K562 (cell line): ENCODE measurements around the gene CHRDL2. TPM values are rescaled to one million over a fixed set of nuclear protein-coding genes. Genes with fewer than 3 reads are reported as not detected.

Experiments used
- ATAC-seq: fragments of 200-7000 bp; cut with Tn5 transposase; 3 replicates; pipeline ENCODE4 v1.9.1; 2020; ENCODE audit warnings: moderate library complexity
- BruUV-seq: library from RNA; stranded (reverse); fragments of 400-500 nt; replicated peaks from 2 replicates; lab custom pipeline; 2021; lab: Mats Ljungman, UMichigan
- CTCF ChIA-PET: fragments of 300-600 bp; formaldehyde crosslinking; extraction: SDS; loops from one replicate; lab custom pipeline; 2021; ENCODE audit warnings: low intra/inter-chr PET ratio; lab: Yijun Ruan, JAX
- POLR2A ChIA-PET: fragments of 300-600, 350-650 bp; sonication (Branson Sonifier 250); formaldehyde crosslinking; extraction: SDS; loops from one replicate; lab custom pipeline; 2021; ENCODE audit warnings: antibody characterized with exemption, inconsistent platforms; lab: Yijun Ruan, JAX
- DNase-seq, 4 experiments: peaks; one replicate each; pipeline versions ENCODE4 v3.0.0 to v3.0.0-alpha.2; 2011 to 2018; ENCODE audit warnings: low spot score in 3 of 4, mixed read lengths in 3 of 4; ENCODE audit errors: extremely low read depth in 1 of 4
- FAIRE-seq: peaks from 2 replicates; lab custom pipeline; 2011; peaks lifted over from hg19 to GRCh38; lab: Jason Lieb, UNC
- H2AFZ ChIP-seq: 2 replicates; pipeline ENCODE4 v1.6.0; 2011; ENCODE audit warnings: low read depth, low read length, control low read depth, inconsistent platforms
- H3K27ac ChIP-seq: fragments of 200-600 bp; 3 replicates; pipeline ENCODE4 v1.8.0; 2011; ENCODE audit warnings: low read depth, mild to moderate bottlenecking, control low read depth, inconsistent platforms, low read length, moderate library complexity, mixed read lengths; ENCODE audit errors: extremely low read depth
- H3K27me3 ChIP-seq, 2 experiments: fragments of 300-600 bp in 1 of 2; 2 replicates in 1 of 2; 3 replicates in 1 of 2; pipeline versions ENCODE4 v1.6.0 to v1.8.0; 2011; ENCODE audit warnings: inconsistent platforms in 2 of 2, low read length in 2 of 2, mild to moderate bottlenecking in 1 of 2, mixed read lengths in 1 of 2, moderate library complexity in 1 of 2; ENCODE audit not compliant: control insufficient read depth in 2 of 2, insufficient read depth in 2 of 2
- H3K36me3 ChIP-seq: fragments of 300-600 bp; 3 replicates; pipeline ENCODE4 v1.8.0; 2011; ENCODE audit warnings: mild to moderate bottlenecking, low read length, inconsistent platforms; ENCODE audit not compliant: control insufficient read depth, insufficient read depth
- H3K4me1 ChIP-seq, 2 experiments: fragments of 200-600 bp in 1 of 2; replicated peaks in 1 of 2; 2 replicates in 1 of 2; 3 replicates in 1 of 2; pipeline versions ENCODE4 v1.5.1 to v1.8.0; 2011; ENCODE audit warnings: inconsistent platforms in 2 of 2, low read length in 2 of 2, mild to moderate bottlenecking in 1 of 2, mixed read lengths in 1 of 2, moderate library complexity in 1 of 2; ENCODE audit not compliant: control insufficient read depth in 2 of 2, insufficient read depth in 2 of 2
- H3K4me2 ChIP-seq: 2 replicates; pipeline ENCODE4 v1.6.1; 2011; ENCODE audit warnings: low read length, control low read depth, inconsistent platforms, mixed read lengths; ENCODE audit not compliant: insufficient read depth
- H3K4me3 ChIP-seq: fragments of 200-600 bp; sonication (generic), shearing (Covaris generic); 2 replicates; pipeline ENCODE4 v1.5.1; 2016; ENCODE audit warnings: control low read depth, inconsistent platforms
- H3K79me2 ChIP-seq: fragments of 200-600 bp; 3 replicates; pipeline ENCODE4 v1.8.0; 2011; ENCODE audit warnings: low read length, inconsistent platforms; ENCODE audit not compliant: control insufficient read depth, insufficient read depth
- H3K9ac ChIP-seq, 2 experiments: 2 replicates each; pipeline versions ENCODE4 v1.6.0 to v1.6.1; 2011; ENCODE audit warnings: low read depth in 2 of 2, low read length in 2 of 2, control low read depth in 1 of 2, inconsistent platforms in 1 of 2, mild to moderate bottlenecking in 1 of 2, mixed read lengths in 1 of 2; ENCODE audit not compliant: insufficient read depth in 1 of 2
- H3K9me1 ChIP-seq: one replicate; pipeline ENCODE4 v1.6.0; 2011; ENCODE audit warnings: inconsistent platforms, mild to moderate bottlenecking, low read length, moderate library complexity; ENCODE audit not compliant: control insufficient read depth, insufficient read depth
- H3K9me3 ChIP-seq: replicated peaks from 2 replicates; pipeline ENCODE4 v1.5.1; 2011; ENCODE audit warnings: low read depth, low read length, inconsistent platforms; ENCODE audit not compliant: control insufficient read depth, insufficient read depth
- H4K20me1 ChIP-seq: replicated peaks from 2 replicates; pipeline ENCODE4 v1.6.1; 2011; ENCODE audit warnings: low read length, inconsistent platforms, mixed read lengths; ENCODE audit not compliant: control insufficient read depth, insufficient read depth
- CBFA2T2 ChIP-seq: fragments of 450-650 bp; conservative IDR thresholded peaks from 2 replicates; pipeline ENCODE4 v1.6.1; 2017; ENCODE audit warnings: mild to moderate bottlenecking
- CREB1 ChIP-seq, 2 experiments: sonication (generic) in 1 of 2; formaldehyde crosslinking in 1 of 2; IDR thresholded peaks; 2 replicates each; pipeline versions ENCODE4 v1.6.1 to v1.8.0; 2012 to 2022; ENCODE audit warnings: inconsistent platforms in 1 of 2, mild to moderate bottlenecking in 1 of 2, missing genetic modification reagents in 1 of 2, moderate library complexity in 1 of 2
- MEIS2 ChIP-seq: fragments of 450-650 bp; IDR thresholded peaks from 2 replicates; pipeline ENCODE4 v1.6.1; 2014; ENCODE audit warnings: mild to moderate bottlenecking; ENCODE audit not compliant: partially characterized antibody
- MTA1 ChIP-seq: fragments of 450-650 bp; IDR thresholded peaks from 2 replicates; pipeline ENCODE4 v1.6.1; 2017; ENCODE audit warnings: borderline replicate concordance
- NFXL1 ChIP-seq: fragments of 450-650 bp; formaldehyde crosslinking; IDR thresholded peaks from 2 replicates; pipeline ENCODE4 v1.4.0; 2021; ENCODE audit warnings: mild to moderate bottlenecking
- PCBP2 ChIP-seq: fragments of 200-400 bp; formaldehyde crosslinking; IDR thresholded peaks from 2 replicates; pipeline ENCODE4 v1.6.1; 2018; ENCODE audit warnings: low read length, low read depth, mild to moderate bottlenecking, moderate library complexity; ENCODE audit not compliant: poor library complexity, severe bottlenecking
- PHF20 ChIP-seq: fragments of 450-650 bp; IDR thresholded peaks from 2 replicates; pipeline ENCODE4 v1.6.1; 2018; ENCODE audit not compliant: partially characterized antibody
- SAFB2 ChIP-seq: fragments of 200-400 bp; formaldehyde crosslinking; IDR thresholded peaks from 2 replicates; pipeline ENCODE4 v1.6.1; 2018; ENCODE audit warnings: borderline replicate concordance, low read length, low read depth, moderate library complexity; ENCODE audit not compliant: severe bottlenecking
- TGIF2 ChIP-seq: sonication (generic); formaldehyde crosslinking; IDR thresholded peaks from 2 replicates; pipeline ENCODE4 v1.8.1; 2022; ENCODE audit warnings: mild to moderate bottlenecking, missing genetic modification reagents, moderate library complexity
- ZNF316 ChIP-seq: fragments of 450-650 bp; IDR thresholded peaks from 2 replicates; pipeline ENCODE4 v1.6.1; 2016
- ZNF407 ChIP-seq: fragments of 450-650 bp; IDR thresholded peaks from 2 replicates; pipeline ENCODE4 v1.6.1; 2016; ENCODE audit warnings: low read depth
- WGBS: fragments of 100-300 bp; shearing (Covaris generic); methylation state at CpG from one replicate; pipeline ENCODE4 v1.1.6; 2016; ENCODE audit warnings: low coverage, mixed read lengths; ENCODE audit not compliant: insufficient coverage; ENCODE audit errors: missing lambda C conversion rate; 5-methylcytosine and 5-hydroxymethylcytosine counted together
- in situ Hi-C: fragments of 300-500 bp; cut with MboI; formaldehyde crosslinking; loops from 4 replicates; pipeline ENCODE4 v1.15.0; 2018; ENCODE audit warnings: inconsistent platforms, mixed read lengths
- intact Hi-C: fragments of 100-400 bp; cut with micrococcal nuclease; formaldehyde crosslinking; loops from 2 replicates; pipeline ENCODE4 v1.14.2; 2022
- polyA plus RNA-seq, 8 experiments: library from polyadenylated mRNA; depleted of rRNA in 4 of 8; stranded (reverse) in 5 of 8; unstranded in 3 of 8; fragments of >200 nt; fragmentation: Nextera tagmentation in 2 of 8; fragmentation: Illumina TruSeq in 1 of 8; extraction: Ambion mirVana in 2 of 8; extraction: Trizol in 1 of 8; gene quantifications; 2 replicates each; pipeline versions ENCODE4 v1.2.1 to v1.2.3, GENCODE V29; 2011 to 2014; ENCODE audit warnings: inconsistent platforms in 1 of 8, missing spikeins in 1 of 8
- total RNA-seq, 7 experiments: library from RNA; depleted of rRNA in 6 of 7; stranded (reverse); fragments of >200 nt in 6 of 7; fragmentation: Illumina TruSeq in 2 of 7; extraction: Trizol in 2 of 7; gene quantifications; 2 replicates each; pipeline versions ENCODE4 v1.2.1 to v1.2.3, GENCODE V29; 2011 to 2021; ENCODE audit warnings: low replicate concordance in 1 of 7
- TF ChIP-seq, protein P1 (sequence below): fragments of 250-450 bp; sonication (Bioruptor Pico); IDR thresholded peaks from 2 replicates; pipeline ENCODE4 v1.4.0; 2020; ENCODE audit warnings: mild to moderate bottlenecking

CHRDL2 gene
- total and polyA plus RNA-seq, 9 of the 15 experiments (the other 6 are each of a cell fraction or from before 2014, with no cell fraction given), result not detected

DNA sequence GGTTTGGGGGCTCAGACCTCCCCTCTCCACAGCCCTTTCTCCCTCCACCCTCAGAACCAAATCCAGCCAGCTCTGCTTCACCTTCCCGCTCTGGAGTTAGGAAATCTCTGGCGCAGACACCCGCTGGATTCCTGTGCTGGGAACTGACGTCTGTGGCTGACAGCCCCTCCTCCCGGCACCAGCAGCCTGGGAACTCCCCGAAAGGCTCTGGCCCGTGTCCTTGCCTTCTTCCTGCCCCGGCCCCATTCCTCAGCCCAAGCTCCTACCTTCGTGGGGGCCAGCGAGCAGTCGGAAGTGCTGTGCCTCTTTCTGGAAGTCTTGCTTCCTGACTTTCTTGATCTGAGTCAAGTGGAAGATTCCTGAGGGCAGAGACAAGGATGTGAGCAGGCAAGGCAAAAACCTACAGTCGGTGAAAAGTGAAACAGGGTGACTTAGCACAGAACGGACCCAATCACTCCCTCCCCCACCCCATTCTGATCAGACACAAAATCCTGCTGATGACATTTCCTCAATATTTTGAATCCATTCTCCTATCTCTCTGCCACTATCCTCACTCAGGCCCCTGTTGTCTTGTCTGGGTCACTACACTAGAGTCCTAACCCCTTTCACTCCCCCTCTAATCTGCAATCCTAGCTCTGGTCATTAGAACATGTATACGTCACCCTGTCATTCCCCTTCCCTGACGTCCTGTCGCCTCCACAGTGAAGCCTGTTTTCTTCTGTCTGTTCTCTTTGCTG lies 34.1 kb downstream of the CHRDL2 start:
- ATAC-seq (peak; percentile 52), FAIRE-seq (peak; percentile 40), DNase-seq (peak; percentile 29 to 57 (median 50))
- H3K4me2 ChIP-seq, result peak overlapping the region; percentile 50
- H3K9me3 ChIP-seq, result no peaks in the 10 kb centered on the region
- POLR2A ChIA-PET, result no interaction called here
- H3K4me1 ChIP-seq, result peaks cover 8 to 11% of the 10 kb centered on the region in 2 experiments; a peak in 4 of 5 replicates
- CTCF ChIA-PET, result no interaction called here
- intact Hi-C loops (no loop called here), in situ Hi-C loops (no loop called here)
- WGBS, result 20% methylated on average over 14 of the region's 16 CpGs
- no peak overlapping the region for H3K4me3 ChIP-seq
- H3K27ac ChIP-seq, result no peak overlapping the region; the same call in 2 of the 3 replicates
- no peaks in the 10 kb centered on the region for H3K9me1 ChIP-seq
- peak overlapping the region; percentile 82 for H2AFZ ChIP-seq
- BruUV-seq, result no TSS peak
- H3K9ac ChIP-seq, result peak overlapping the region in 1 of 2 experiments; percentile 67; a peak in 1 of 4 replicates
- peaks cover 0 to 13% of the 10 kb centered on the region in 2 experiments; a peak in 1 of 5 replicates for H3K27me3 ChIP-seq
- no peaks in the 10 kb centered on the region for H4K20me1 ChIP-seq
- H3K36me3 ChIP-seq, result no peaks in the 10 kb centered on the region
- no peaks in the 10 kb centered on the region for H3K79me2 ChIP-seq
- TF ChIP-seq MEIS2, result peak; percentile 40
- TF ChIP-seq, protein P1, sequence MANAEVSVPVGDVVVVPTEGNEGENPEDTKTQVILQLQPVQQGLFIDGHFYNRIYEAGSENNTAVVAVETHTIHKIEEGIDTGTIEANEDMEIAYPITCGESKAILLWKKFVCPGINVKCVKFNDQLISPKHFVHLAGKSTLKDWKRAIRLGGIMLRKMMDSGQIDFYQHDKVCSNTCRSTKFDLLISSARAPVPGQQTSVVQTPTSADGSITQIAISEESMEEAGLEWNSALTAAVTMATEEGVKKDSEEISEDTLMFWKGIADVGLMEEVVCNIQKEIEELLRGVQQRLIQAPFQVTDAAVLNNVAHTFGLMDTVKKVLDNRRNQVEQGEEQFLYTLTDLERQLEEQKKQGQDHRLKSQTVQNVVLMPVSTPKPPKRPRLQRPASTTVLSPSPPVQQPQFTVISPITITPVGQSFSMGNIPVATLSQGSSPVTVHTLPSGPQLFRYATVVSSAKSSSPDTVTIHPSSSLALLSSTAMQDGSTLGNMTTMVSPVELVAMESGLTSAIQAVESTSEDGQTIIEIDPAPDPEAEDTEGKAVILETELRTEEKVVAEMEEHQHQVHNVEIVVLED (CRISPR knock-in tag), result no peak
- 0 out of 2 replicates have a peak, but pooled peaks have one; percentile 31 for TF ChIP-seq MTA1
- no peak for TF ChIP-seq ZNF407
- no peak for TF ChIP-seq SAFB2
- TF ChIP-seq CREB1 (IDR thresholded peaks at IDR 0.05), result peak; percentile 38; the same call in 1 of the 2 replicates
- TF ChIP-seq CREB1 (CRISPR knock-in tag; IDR thresholded peaks at IDR 0.05), result peak; percentile 60; the same call in 1 of the 2 replicates
- TF ChIP-seq ZNF316, result peak; percentile 76
- TF ChIP-seq CBFA2T2, result 0 out of 2 replicates have a peak, but pooled peaks have one; percentile 5
- no peak for TF ChIP-seq TGIF2
- TF ChIP-seq PHF20, result peak; percentile 19
- TF ChIP-seq PCBP2, result no peak
- TF ChIP-seq NFXL1, result no peak
